HepG2 (cell line): ENCODE data around the gene RNF114. TPM values are rescaled to one million over a fixed set of nuclear protein-coding genes. Genes with fewer than 3 reads are reported as not detected.

Source experiments
- ATAC-seq: fragments of 200-7000 bp; cut with Tn5 transposase; 3 replicates; pipeline ENCODE4 v1.9.1; 2020; ENCODE audit warnings: mild to moderate bottlenecking, moderate library complexity
- BruUV-seq: library from RNA; stranded (reverse); fragments of 400-500 nt; replicated peaks from 2 replicates; lab custom pipeline; 2021; lab: Mats Ljungman, UMichigan
- CTCF ChIA-PET: fragments of 300-600 bp; formaldehyde crosslinking; extraction: SDS; loops from one replicate; lab custom pipeline; 2021; ENCODE audit warnings: low total read pairs, inconsistent platforms, low intra/inter-chr PET ratio; lab: Yijun Ruan, JAX
- POLR2A ChIA-PET: fragments of 350-600 bp; sonication (Branson Sonifier 250); formaldehyde crosslinking; loops from one replicate; lab custom pipeline; 2020; ENCODE audit warnings: antibody characterized with exemption, inconsistent platforms; lab: Yijun Ruan, JAX
- DNase-seq: peaks from one replicate; pipeline ENCODE4 v3.0.0-alpha.2; 2015; ENCODE audit warnings: low spot score
- FAIRE-seq: peaks from 3 replicates; lab custom pipeline; 2011; peaks lifted over from hg19 to GRCh38; lab: Jason Lieb, UNC
- H2AFZ ChIP-seq: one replicate; pipeline ENCODE4 v1.6.1; 2011; ENCODE audit warnings: low read length, inconsistent platforms
- H3K27ac ChIP-seq: fragments of 300-600 bp; 3 replicates; pipeline ENCODE4 v1.8.0; 2011; ENCODE audit warnings: mixed run types, mild to moderate bottlenecking, mixed read lengths, low read length, inconsistent platforms; ENCODE audit not compliant: insufficient read depth; ENCODE audit errors: extremely low read length
- H3K27me3 ChIP-seq, 2 experiments: fragments of 200-600 bp in 1 of 2; 2 replicates in 1 of 2; 3 replicates in 1 of 2; pipeline versions ENCODE4 v1.6.0 to v1.8.0; 2011; ENCODE audit warnings: low read length in 2 of 2, mild to moderate bottlenecking in 2 of 2, moderate library complexity in 2 of 2, inconsistent platforms in 1 of 2; ENCODE audit not compliant: insufficient read depth in 2 of 2, control insufficient read depth in 1 of 2
- H3K36me3 ChIP-seq, 2 experiments: fragments of 200-600 bp in 1 of 2; replicated peaks in 1 of 2; 2 replicates in 1 of 2; 3 replicates in 1 of 2; pipeline versions ENCODE4 v1.5.1 to v1.8.0; 2011; ENCODE audit warnings: low read length in 2 of 2, inconsistent platforms in 1 of 2; ENCODE audit not compliant: insufficient read depth in 2 of 2, control insufficient read depth in 1 of 2
- H3K4me1 ChIP-seq: 2 replicates; pipeline ENCODE4 v1.5.1; 2012; ENCODE audit warnings: low read length, inconsistent platforms; ENCODE audit not compliant: insufficient read depth
- H3K4me2 ChIP-seq: 2 replicates; pipeline ENCODE4 v1.6.0; 2011; ENCODE audit warnings: low read depth, low read length, inconsistent platforms
- H3K4me3 ChIP-seq, 3 experiments: fragments of 200-600 bp in 1 of 3; sonication (generic), shearing (Covaris generic) in 1 of 3; replicated peaks in 1 of 3; 2 replicates each; pipeline ENCODE4 v1.5.1; 2011 to 2016; ENCODE audit warnings: low read length in 3 of 3, inconsistent platforms in 2 of 3, low read depth in 2 of 3, mild to moderate bottlenecking in 2 of 3, control low read depth in 1 of 3, mixed read lengths in 1 of 3; ENCODE audit not compliant: insufficient read depth in 1 of 3
- H3K79me2 ChIP-seq: one replicate; pipeline ENCODE4 v1.6.1; 2011; ENCODE audit warnings: low read length, inconsistent platforms; ENCODE audit not compliant: insufficient read depth
- H3K9ac ChIP-seq: 2 replicates; pipeline ENCODE4 v1.6.0; 2011; ENCODE audit warnings: mild to moderate bottlenecking, low read depth, low read length, inconsistent platforms; ENCODE audit not compliant: insufficient read depth
- H3K9me3 ChIP-seq: 2 replicates; pipeline ENCODE4 v1.5.1; 2012; ENCODE audit warnings: mild to moderate bottlenecking, low read length
- H4K20me1 ChIP-seq: 2 replicates; pipeline ENCODE4 v1.6.0; 2011; ENCODE audit warnings: inconsistent platforms, mild to moderate bottlenecking, low read length, moderate library complexity; ENCODE audit not compliant: insufficient read depth
- DPF2 ChIP-seq: sonication (generic); formaldehyde crosslinking; IDR thresholded peaks from 2 replicates; pipeline ENCODE4 v1.4.0; 2020; ENCODE audit warnings: mild to moderate bottlenecking, low read depth, missing genetic modification reagents, borderline replicate concordance
- MED1 ChIP-seq: sonication (generic); formaldehyde crosslinking; IDR thresholded peaks from 2 replicates; pipeline ENCODE4 v1.4.0; 2020; ENCODE audit warnings: missing genetic modification reagents
- MED8 ChIP-seq: sonication (generic); formaldehyde crosslinking; IDR thresholded peaks from 2 replicates; pipeline ENCODE4 v1.8.1; 2023; ENCODE audit warnings: mild to moderate bottlenecking, missing genetic modification reagents; ENCODE audit not compliant: insufficient replicate concordance
- MEIS1 ChIP-seq: sonication (generic); formaldehyde crosslinking; IDR thresholded peaks from 2 replicates; pipeline ENCODE4 v1.9.0; 2021; ENCODE audit warnings: mild to moderate bottlenecking, missing genetic modification reagents, moderate library complexity, borderline replicate concordance
- MLLT10 ChIP-seq: sonication (generic); formaldehyde crosslinking; IDR thresholded peaks from 2 replicates; pipeline ENCODE4 v1.4.0; 2020; ENCODE audit warnings: missing genetic modification reagents
- TIGD3 ChIP-seq: sonication (generic); formaldehyde crosslinking; IDR thresholded peaks from 2 replicates; pipeline ENCODE4 v1.5.1; 2020; ENCODE audit warnings: mild to moderate bottlenecking, missing genetic modification reagents, borderline replicate concordance
- ZNF766 ChIP-seq: sonication (generic); formaldehyde crosslinking; IDR thresholded peaks from 2 replicates; pipeline ENCODE4 v1.5.0; 2020; ENCODE audit warnings: missing genetic modification reagents, borderline replicate concordance
- ZNF782 ChIP-seq: sonication (generic); formaldehyde crosslinking; IDR thresholded peaks from 2 replicates; pipeline ENCODE4 v1.4.0; 2020; ENCODE audit warnings: missing genetic modification reagents, mild to moderate bottlenecking, borderline replicate concordance
- WGBS: methylation state at CpG from one replicate; pipeline ENCODE4 v1.1.6; 2017; ENCODE audit warnings: low lambda C conversion rate; 5-methylcytosine and 5-hydroxymethylcytosine counted together
- in situ Hi-C: cut with HindIII; loops from 2 replicates; pipeline ENCODE4 v1.10.0; 2017; ENCODE audit warnings: low pct_unique_long_range_greater_than_20kb; ENCODE audit not compliant: extremely low pct_ligation_motif_present
- intact Hi-C: fragments of 100-400 bp; cut with micrococcal nuclease; formaldehyde crosslinking; loops from one replicate; pipeline ENCODE4 v1.10.0; 2022; ENCODE audit not compliant: unreplicated experiment
- polyA plus RNA-seq, 8 experiments: library from polyadenylated mRNA; depleted of rRNA in 3 of 8; stranded (reverse) in 7 of 8; unstranded in 1 of 8; fragments of >200 nt; fragmentation: Illumina TruSeq in 4 of 8; extraction: Trizol in 4 of 8; gene quantifications; 2 replicates each; pipeline versions ENCODE4 v1.2.1 to v1.2.3, GENCODE V29; 2011 to 2016; ENCODE audit warnings: low read depth in 4 of 8, missing spikeins in 1 of 8, mixed read lengths in 1 of 8; ENCODE audit not compliant: insufficient read depth in 1 of 8
- total RNA-seq, 5 experiments: library from RNA; depleted of rRNA; stranded (reverse); fragments of >200 nt; fragmentation: Illumina TruSeq; extraction: Trizol; gene quantifications; 2 replicates each; pipeline ENCODE4 v1.2.3, GENCODE V29; 2016; ENCODE audit warnings: low read depth in 1 of 5
- TF ChIP-seq, protein P1 (sequence below): sonication (generic); formaldehyde crosslinking; IDR thresholded peaks from 2 replicates; pipeline ENCODE4 v1.4.0; 2020; ENCODE audit warnings: missing genetic modification reagents
- TF ChIP-seq, protein P2 (sequence below): sonication (generic); formaldehyde crosslinking; IDR thresholded peaks from 2 replicates; pipeline ENCODE4 v1.8.1; 2023; ENCODE audit warnings: mild to moderate bottlenecking, missing genetic modification reagents
- TF ChIP-seq, protein P3 (sequence below): sonication (generic); formaldehyde crosslinking; conservative IDR thresholded peaks from 2 replicates; pipeline ENCODE4 v1.4.0; 2020; ENCODE audit warnings: missing genetic modification reagents
- TF ChIP-seq, protein P4 (sequence below): sonication (generic); formaldehyde crosslinking; IDR thresholded peaks from 2 replicates; pipeline ENCODE4 v1.8.0; 2022; ENCODE audit warnings: mild to moderate bottlenecking, missing genetic modification reagents, borderline replicate concordance

RNF114 gene
- total and polyA plus RNA-seq, 2 of the 13 experiments (the other 11 are each of a cell fraction or from before 2014, with no cell fraction given), result 119 to 126 TPM

- TF ChIP-seq MED1 (CRISPR knock-in tag), result no peak
- no peak for TF ChIP-seq DPF2 (CRISPR knock-in tag)
- no peak for TF ChIP-seq MED8 (CRISPR knock-in tag)
- TF ChIP-seq TIGD3, result 0 out of 2 replicates have a peak, but pooled peaks have one; percentile 8
- TF ChIP-seq, protein P1, sequence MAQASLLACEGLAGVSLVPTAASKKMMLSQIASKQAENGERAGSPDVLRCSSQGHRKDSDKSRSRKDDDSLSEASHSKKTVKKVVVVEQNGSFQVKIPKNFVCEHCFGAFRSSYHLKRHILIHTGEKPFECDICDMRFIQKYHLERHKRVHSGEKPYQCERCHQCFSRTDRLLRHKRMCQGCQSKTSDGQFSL (CRISPR knock-in tag), result no peak; the same call in 1 of the 2 replicates
- TF ChIP-seq MLLT10 (CRISPR knock-in tag), result no peak
- TF ChIP-seq, protein P2, sequence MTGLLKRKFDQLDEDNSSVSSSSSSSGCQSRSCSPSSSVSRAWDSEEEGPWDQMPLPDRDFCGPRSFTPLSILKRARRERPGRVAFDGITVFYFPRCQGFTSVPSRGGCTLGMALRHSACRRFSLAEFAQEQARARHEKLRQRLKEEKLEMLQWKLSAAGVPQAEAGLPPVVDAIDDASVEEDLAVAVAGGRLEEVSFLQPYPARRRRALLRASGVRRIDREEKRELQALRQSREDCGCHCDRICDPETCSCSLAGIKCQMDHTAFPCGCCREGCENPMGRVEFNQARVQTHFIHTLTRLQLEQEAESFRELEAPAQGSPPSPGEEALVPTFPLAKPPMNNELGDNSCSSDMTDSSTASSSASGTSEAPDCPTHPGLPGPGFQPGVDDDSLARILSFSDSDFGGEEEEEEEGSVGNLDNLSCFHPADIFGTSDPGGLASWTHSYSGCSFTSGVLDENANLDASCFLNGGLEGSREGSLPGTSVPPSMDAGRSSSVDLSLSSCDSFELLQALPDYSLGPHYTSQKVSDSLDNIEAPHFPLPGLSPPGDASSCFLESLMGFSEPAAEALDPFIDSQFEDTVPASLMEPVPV (CRISPR knock-in tag), result peak; percentile 78; the same call in 1 of the 2 replicates
Observed at GRCh38 chr20:49982072-49982345, 45.8 kb downstream of the RNF114 start (continued).

DNA sequence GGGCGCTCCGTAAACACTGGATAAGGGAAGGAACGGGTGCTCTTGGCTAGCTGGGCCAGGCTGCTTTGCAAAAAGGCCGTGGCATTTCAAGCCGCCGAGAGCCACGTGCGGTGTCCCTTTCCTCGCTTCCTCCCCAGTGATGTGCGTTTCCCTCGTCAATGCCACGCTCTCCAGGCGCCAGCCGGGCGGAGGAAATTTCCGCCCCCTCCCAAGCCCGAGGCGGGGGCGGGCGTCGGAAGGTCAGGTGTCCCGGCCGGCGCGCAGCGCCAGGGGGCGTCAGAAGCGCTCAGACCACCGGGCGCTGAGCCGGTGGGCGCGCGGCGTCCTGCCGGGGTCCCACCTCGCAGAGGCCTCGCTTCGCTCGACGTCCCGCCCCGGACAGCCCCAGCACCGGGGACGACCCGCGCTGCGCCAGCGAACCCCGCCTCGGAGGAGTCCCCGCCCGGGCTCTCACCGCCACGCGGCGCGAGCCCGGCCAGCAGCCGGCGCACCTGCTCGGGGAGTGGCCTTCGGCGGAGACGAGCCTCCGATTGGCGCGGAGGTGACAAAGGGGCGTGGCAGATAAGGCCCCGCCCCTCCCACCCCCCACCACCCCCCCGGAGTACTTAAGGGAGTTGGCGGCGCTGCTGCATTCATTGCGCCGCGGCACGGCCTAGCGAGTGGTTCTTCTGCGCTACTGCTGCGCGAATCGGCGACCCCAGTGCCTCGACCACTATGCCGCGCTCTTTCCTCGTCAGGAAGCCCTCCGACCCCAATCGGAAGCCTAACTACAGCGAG, 46.3 kb downstream of the RNF114 start, which contains the start of gene SNAI1:
Gene SNAI1, plus strand, starts transcription at position 635 of the 777 bp plus-strand sequence. Its CDS starts 80 bp downstream, at position 715.
- ATAC-seq (peak; percentile 83), FAIRE-seq (no peak), DNase-seq (peak; percentile 86)
- peaks cover 5 to 29% of the 10 kb centered on the region in 2 experiments for H3K27me3 ChIP-seq
- no peaks in the 10 kb centered on the region for H3K79me2 ChIP-seq
- intact Hi-C loops (loop anchor here (5.0 kb wide), 1 partner anchor 50 kb away; no protein-coding TSS in a partner anchor), in situ Hi-C loops (loop anchor here (5.0 kb wide), 2 partner anchors 95 to 190 kb away; no protein-coding TSS in a partner anchor)
- ChIA-PET POLR2A (interaction anchor here (0.8 to 6.8 kb wide), 11 partner anchors 8 to 191 kb away, joined by 3 to 58 read pairs (median 3); partner anchors contain the start of genes PEDS1 and RNF114), CTCF (interaction anchor here (0.6 to 8.4 kb wide), 4 partner anchors 51 to 103 kb away, joined by 3 to 163 read pairs (median 6); no protein-coding TSS in a partner anchor)
- BruUV-seq, result no TSS peak
- H3K36me3 ChIP-seq, result no peaks in the 10 kb centered on the region; a peak in 2 of 5 replicates
- peak within 1 kb of the TSS; percentile 100 for H3K4me2 ChIP-seq
- no peaks in the 10 kb centered on the region for H4K20me1 ChIP-seq
- peak within 1 kb of the TSS; percentile 53 for H3K27ac ChIP-seq
- H3K4me1 ChIP-seq, result peaks cover 80% of the 10 kb centered on the region
- 1% methylated on average over 57 of the region's 90 CpGs for WGBS
- no peaks in the 10 kb centered on the region for H3K9me3 ChIP-seq
- H3K9ac ChIP-seq, result peak within 1 kb of the TSS; percentile 83
- peak within 1 kb of the TSS; percentile 70 to 93 (median 72) for H3K4me3 ChIP-seq
- H2AFZ ChIP-seq, result no peak within 1 kb of the TSS
- TF ChIP-seq, protein P3, sequence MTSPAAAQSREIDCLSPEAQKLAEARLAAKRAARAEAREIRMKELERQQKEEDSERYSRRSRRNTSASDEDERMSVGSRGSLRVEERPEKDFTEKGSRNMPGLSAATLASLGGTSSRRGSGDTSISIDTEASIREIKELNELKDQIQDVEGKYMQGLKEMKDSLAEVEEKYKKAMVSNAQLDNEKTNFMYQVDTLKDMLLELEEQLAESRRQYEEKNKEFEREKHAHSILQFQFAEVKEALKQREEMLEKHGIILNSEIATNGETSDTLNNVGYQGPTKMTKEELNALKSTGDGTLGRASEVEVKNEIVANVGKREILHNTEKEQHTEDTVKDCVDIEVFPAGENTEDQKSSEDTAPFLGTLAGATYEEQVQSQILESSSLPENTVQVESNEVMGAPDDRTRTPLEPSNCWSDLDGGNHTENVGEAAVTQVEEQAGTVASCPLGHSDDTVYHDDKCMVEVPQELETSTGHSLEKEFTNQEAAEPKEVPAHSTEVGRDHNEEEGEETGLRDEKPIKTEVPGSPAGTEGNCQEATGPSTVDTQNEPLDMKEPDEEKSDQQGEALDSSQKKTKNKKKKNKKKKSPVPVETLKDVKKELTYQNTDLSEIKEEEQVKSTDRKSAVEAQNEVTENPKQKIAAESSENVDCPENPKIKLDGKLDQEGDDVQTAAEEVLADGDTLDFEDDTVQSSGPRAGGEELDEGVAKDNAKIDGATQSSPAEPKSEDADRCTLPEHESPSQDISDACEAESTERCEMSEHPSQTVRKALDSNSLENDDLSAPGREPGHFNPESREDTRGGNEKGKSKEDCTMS (CRISPR knock-in tag), result no peak
- TF ChIP-seq, protein P4, sequence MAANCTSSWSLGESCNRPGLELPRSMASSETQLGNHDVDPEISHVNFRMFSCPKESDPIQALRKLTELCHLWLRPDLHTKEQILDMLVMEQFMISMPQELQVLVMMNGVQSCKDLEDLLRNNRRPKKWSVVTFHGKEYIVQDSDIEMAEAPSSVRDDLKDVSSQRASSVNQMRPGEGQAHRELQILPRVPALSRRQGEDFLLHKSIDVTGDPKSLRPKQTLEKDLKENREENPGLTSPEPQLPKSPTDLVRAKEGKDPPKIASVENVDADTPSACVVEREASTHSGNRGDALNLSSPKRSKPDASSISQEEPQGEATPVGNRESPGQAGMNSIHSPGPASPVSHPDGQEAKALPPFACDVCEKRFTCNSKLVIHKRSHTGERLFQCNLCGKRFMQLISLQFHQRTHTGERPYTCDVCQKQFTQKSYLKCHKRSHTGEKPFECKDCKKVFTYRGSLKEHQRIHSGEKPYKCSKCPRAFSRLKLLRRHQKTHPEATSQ (CRISPR knock-in tag), result no peak; the same call in 1 of the 2 replicates
- peak; percentile 78 for TF ChIP-seq ZNF782
- peak; percentile 57; the same call in 1 of the 2 replicates for TF ChIP-seq MEIS1 (CRISPR knock-in tag)
- TF ChIP-seq ZNF766 (CRISPR knock-in tag), result peak; percentile 99
